Body of pancreas (tissue), 4 donors: ENCODE results near the gene RBM10. TPM values are rescaled to one million over a fixed set of nuclear protein-coding genes. Genes with fewer than 3 reads are reported as not detected.
"Not testable (repeated sequence)": the region's sequence is repeated elsewhere in the genome, so short reads cannot be mapped to it uniquely, and the experiment has no call there.

Experiments used
- ATAC-seq: fragments of 150-250 bp; one replicate; pipeline ENCODE4 v1.9.1; 2016
- DNase-seq, 4 donors: peaks; one replicate each; pipeline ENCODE4 v3.0.0-alpha.2; 2019
- H3K27ac ChIP-seq, 4 donors: fragments of 200-600 bp; sonication (generic); 1 replicate in 3 of 4; 2 replicates in 1 of 4; pipeline versions ENCODE4 v1.5.1 to v1.6.1; 2016 to 2019; ENCODE audit warnings: mild to moderate bottlenecking in 1 of 4, mixed read lengths in 1 of 4, moderate library complexity in 1 of 4
- H3K27me3 ChIP-seq, 2 donors: fragments of 200-600 bp; sonication (generic); one replicate each; pipeline ENCODE4 v1.6.0; 2016; ENCODE audit warnings: mild to moderate bottlenecking in 1 of 2
- H3K36me3 ChIP-seq, 2 donors: fragments of 200-600 bp; sonication (generic); replicated peaks in 1 of 2; 2 replicates each; pipeline ENCODE4 v1.5.1; 2016; ENCODE audit warnings: low read depth in 2 of 2; ENCODE audit not compliant: insufficient read depth in 1 of 2
- H3K4me1 ChIP-seq: fragments of 200-600 bp; sonication (generic); one replicate; pipeline ENCODE4 v1.6.0; 2016
- H3K4me3 ChIP-seq, 2 donors: fragments of 200-600 bp; sonication (generic); 1 replicate in 1 of 2; 2 replicates in 1 of 2; pipeline ENCODE4 v1.5.1; 2016 to 2019
- H3K9me3 ChIP-seq, 3 donors: fragments of 200-600 bp; sonication (generic); 1 replicate in 2 of 3; 2 replicates in 1 of 3; pipeline ENCODE4 v1.5.1; 2016
- POLR2A ChIP-seq, 3 donors: fragments of 450-650 bp; IDR thresholded peaks; one replicate each; pipeline ENCODE4 v1.6.1; 2016; ENCODE audit warnings: antibody characterized with exemption in 3 of 3, mild to moderate bottlenecking in 2 of 3
- WGBS, 2 donors: methylation state at CpG; one replicate each; pipeline ENCODE4 v1.1.5; 2017; 5-methylcytosine and 5-hydroxymethylcytosine counted together
- intact Hi-C: fragments of 100-400 bp; cut with DNase I; formaldehyde crosslinking; loops from one replicate; pipeline ENCODE4 v1.15.1; 2023
- total RNA-seq, 2 donors: library from RNA; depleted of rRNA; stranded (reverse); fragments of >200 nt; gene quantifications; one replicate each; pipeline ENCODE4 v1.1.0, GENCODE V29; 2016
- TF ChIP-seq, protein P1 (sequence below), 7 experiments: fragments of 450-650 bp in 4 of 7; fragments of 200-600 bp in 3 of 7; sonication (generic) in 3 of 7; IDR thresholded peaks; one replicate each; pipeline ENCODE4 v1.5.1; 2016 to 2019; ENCODE audit warnings: antibody characterized with exemption in 7 of 7

Gene RBM10
- total RNA-seq, 2 donors from 2014 or later: 16.1 to 29.0 TPM

DNA sequence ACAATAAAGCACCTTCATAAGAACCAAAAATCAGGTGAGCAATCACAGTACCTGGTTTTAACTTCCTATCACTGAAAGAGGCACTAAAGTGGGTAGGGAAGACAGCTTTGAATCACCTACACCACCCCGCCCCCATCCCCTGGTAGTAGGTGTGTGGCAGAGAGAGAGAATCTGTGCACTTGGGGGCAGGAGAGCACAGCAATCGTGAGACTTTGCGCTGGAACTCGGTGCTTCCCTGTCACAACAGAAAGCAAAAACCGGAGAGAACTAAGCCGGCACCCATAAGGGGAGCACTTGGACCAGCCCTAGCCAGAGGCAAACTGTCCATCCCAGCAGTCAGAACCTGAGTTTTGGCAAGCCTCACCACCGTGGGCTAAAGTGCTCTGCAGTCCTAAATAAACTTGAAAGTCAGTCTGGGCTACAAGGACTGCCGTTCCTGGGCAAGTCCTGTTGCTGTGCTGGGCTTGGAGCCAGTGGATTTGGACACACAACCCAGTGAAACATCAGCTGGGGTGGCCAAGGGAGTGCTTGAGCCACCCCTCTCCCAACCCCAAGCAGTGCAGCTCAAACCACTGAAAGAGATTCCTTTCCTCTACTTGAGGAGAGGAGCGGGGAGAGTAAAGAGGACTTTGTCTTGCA, 32.6 kb upstream of the RBM10 start:
- no peaks in the 10 kb centered on the region for H3K36me3 ChIP-seq
- H3K9me3 ChIP-seq: no peaks in the 10 kb centered on the region
- no peaks in the 10 kb centered on the region for H3K27me3 ChIP-seq
- H3K4me3 ChIP-seq: no peak overlapping the region
- peak in 1 of 4 donors; percentile 35 for DNase-seq
- H3K4me1 ChIP-seq: no peaks in the 10 kb centered on the region
- intact Hi-C loops: no loop called here
- no peak for TF ChIP-seq POLR2A (IDR thresholded peaks at IDR 0.05)
- TF ChIP-seq, protein P1, sequence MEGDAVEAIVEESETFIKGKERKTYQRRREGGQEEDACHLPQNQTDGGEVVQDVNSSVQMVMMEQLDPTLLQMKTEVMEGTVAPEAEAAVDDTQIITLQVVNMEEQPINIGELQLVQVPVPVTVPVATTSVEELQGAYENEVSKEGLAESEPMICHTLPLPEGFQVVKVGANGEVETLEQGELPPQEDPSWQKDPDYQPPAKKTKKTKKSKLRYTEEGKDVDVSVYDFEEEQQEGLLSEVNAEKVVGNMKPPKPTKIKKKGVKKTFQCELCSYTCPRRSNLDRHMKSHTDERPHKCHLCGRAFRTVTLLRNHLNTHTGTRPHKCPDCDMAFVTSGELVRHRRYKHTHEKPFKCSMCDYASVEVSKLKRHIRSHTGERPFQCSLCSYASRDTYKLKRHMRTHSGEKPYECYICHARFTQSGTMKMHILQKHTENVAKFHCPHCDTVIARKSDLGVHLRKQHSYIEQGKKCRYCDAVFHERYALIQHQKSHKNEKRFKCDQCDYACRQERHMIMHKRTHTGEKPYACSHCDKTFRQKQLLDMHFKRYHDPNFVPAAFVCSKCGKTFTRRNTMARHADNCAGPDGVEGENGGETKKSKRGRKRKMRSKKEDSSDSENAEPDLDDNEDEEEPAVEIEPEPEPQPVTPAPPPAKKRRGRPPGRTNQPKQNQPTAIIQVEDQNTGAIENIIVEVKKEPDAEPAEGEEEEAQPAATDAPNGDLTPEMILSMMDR (IDR thresholded peaks at IDR 0.05): no peak
- WGBS, 2 donors: 59 to 84% methylated on average over 5 to 7 of the region's 9 CpGs
- H3K27ac ChIP-seq: no peak overlapping the region
- ATAC-seq: no peak

DNA sequence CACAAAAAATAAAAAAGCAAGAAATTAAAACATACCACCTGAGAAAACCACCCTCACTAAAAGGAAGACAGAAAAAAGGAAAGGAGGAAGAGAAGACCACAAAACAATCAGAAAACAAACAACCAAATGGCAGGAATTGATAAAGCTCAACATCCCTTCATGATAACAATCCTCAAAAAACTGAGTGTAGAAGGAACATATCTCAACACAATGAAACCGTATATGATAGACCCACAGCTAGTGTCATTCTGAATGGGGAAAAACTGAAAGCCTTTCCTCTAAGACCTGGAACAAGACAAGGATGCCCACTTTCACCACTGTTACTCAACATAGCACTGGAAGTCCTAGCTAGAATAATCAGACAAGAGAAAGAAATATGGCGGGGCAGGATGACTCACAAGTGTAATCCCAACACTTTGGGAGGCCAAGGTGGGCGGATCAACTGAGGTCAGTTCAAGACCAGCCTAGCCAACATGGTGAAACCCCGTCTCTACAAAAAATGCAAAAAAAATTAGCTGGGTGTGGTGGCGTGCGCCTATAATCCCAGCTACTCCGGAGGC, 28.4 kb upstream of the RBM10 start:
- H3K9me3 ChIP-seq, H3K27ac ChIP-seq, DNase-seq, ATAC-seq, H3K36me3 ChIP-seq, intact Hi-C loops, H3K4me1 ChIP-seq, H3K4me3 ChIP-seq, H3K27me3 ChIP-seq: not testable (repeated sequence)
- WGBS, 2 donors: 92 to 96% methylated on average over 7 of the region's 7 CpGs

DNA sequence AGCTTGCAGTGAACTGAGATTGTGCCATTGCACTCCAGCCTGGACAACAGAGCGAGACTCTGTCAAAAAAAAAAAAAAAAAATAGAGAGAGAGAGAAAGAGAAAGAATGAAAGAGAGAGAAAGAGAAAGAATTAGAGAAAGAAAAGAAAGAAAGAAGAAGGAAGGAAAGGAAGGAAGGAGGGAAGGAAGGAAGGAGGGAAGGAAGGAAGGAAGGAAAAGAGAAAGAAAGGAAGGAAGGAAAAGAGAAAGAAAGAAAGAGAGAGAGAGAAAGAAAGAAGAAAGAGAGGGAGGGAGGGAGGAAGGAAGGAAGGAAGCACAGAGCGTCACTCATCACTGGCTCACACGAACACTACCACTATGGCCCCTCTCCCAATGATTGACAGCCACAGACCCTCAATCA, 20.6 kb upstream of the RBM10 start:
- H3K36me3 ChIP-seq, ATAC-seq, H3K4me1 ChIP-seq, H3K9me3 ChIP-seq, DNase-seq, H3K4me3 ChIP-seq, H3K27me3 ChIP-seq, H3K27ac ChIP-seq, intact Hi-C loops: not testable (repeated sequence)
- 100% methylated on average over 2 of the region's 3 CpGs; no CpG with 5 or more reads in 1 of the 2 donors for WGBS, 2 donors

DNA sequence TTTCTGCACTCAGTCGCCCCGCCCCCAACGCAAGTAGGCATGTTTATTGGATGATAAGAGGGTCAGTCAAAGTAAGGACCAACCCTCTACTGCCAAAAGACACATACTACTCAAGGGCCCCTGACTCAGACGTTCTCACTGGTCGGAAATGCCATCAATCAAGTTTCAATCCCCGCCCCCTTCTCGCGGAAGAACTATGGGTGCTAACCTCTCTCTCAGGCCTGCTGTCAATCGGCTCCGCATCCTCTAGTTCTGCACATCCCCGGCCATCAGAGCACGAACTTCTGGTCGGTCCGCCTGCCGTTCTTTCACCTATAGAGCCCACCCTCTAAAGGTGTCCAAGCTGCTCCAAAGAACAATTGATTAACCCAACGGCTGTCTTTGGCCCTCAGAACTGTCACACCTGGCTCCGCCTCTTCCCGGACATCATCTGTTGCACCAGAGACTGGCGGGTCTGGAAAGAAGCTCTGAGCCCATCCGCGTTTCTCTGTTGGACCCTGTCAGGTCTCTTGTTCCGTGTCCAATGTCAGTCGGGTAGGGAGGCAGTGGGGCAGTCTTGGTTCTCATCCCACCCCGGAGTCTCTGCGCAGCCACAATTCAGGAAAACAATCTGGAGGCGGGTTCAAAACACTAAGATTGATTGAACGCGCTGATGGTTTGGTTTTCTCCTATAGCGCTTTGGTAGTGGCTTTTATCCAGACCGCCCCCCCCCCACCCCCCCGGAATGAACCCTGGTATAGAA, 15.7 kb upstream of the RBM10 start:
- no peaks in the 10 kb centered on the region for H3K9me3 ChIP-seq
- no peaks in the 10 kb centered on the region for H3K36me3 ChIP-seq
- 0% methylated on average over 19 to 31 of the region's 31 CpGs for WGBS, 2 donors
- DNase-seq (peak; percentile 92 to 94 (median 93)), ATAC-seq (peak; percentile 99)
- no peaks in the 10 kb centered on the region for H3K27me3 ChIP-seq
- intact Hi-C loops: no loop called here
- peak overlapping the region; percentile 30 to 36 for H3K4me3 ChIP-seq
- TF ChIP-seq POLR2A (IDR thresholded peaks at IDR 0.05): peak in 2 of 3 donors; percentile 58
- TF ChIP-seq, protein P1 (IDR thresholded peaks at IDR 0.05): no peak
- H3K4me1 ChIP-seq: peaks cover 4% of the 10 kb centered on the region
- H3K27ac ChIP-seq: peak overlapping the region; percentile 43 to 84 (median 70)

DNA sequence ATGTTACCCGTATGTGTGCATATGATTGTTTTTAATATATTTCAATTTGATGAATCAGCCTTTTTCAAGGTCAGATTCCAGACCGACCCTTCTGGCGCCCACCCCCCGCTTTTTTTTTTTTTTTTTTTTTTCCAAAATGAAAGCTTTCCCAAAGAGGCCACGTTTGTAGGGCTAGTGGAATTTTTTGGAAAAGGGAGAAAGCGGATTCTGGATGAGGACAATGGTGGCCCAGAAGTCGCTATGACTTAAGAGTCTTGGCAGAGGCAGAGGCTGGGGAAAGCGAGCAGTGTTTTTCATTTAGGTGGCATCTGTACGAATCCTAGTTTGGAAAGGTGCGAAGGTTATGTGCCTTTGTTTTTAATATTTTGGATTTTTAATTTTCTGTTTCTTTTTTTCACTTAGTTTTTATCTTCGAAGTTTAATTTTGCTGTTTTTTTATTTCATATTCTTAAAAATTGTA, 15.1 kb upstream of the RBM10 start:
- Histone ChIP-seq H3K27ac (peak overlapping the region in 2 of 4 donors; percentile 76 to 84), H3K36me3 (no peaks in the 10 kb centered on the region), H3K4me3 (peak overlapping the region in 1 of 2 donors; percentile 36), H3K9me3 (no peaks in the 10 kb centered on the region), H3K27me3 (no peaks in the 10 kb centered on the region), H3K4me1 (peaks cover 4% of the 10 kb centered on the region)
- DNase-seq (no peak), ATAC-seq (no peak)
- TF ChIP-seq, protein P1 (IDR thresholded peaks at IDR 0.05): no peak
- TF ChIP-seq POLR2A (IDR thresholded peaks at IDR 0.05): no peak
- WGBS, 2 donors: 12 to 25% methylated on average over 10 to 11 of the region's 11 CpGs
- intact Hi-C loops: no loop called here
